HG03571 (cell line): ENCODE results near the gene NHERF2.
"Not testable (repeated sequence)": the region's sequence is repeated elsewhere in the genome, so short reads cannot be mapped to it uniquely, and the experiment has no call there.

ENCODE experiments used
- ATAC-seq: cut with Tn5 transposase; IDR thresholded peaks from one replicate; pipeline ENCODE4 v1.9.1; 2021; ENCODE audit not compliant: unreplicated experiment

The NHERF2 gene

GRCh38 chr16:2025251-2025650, 1.5 kb upstream of the NHERF2 start:
- no peak for ATAC-seq

DNA sequence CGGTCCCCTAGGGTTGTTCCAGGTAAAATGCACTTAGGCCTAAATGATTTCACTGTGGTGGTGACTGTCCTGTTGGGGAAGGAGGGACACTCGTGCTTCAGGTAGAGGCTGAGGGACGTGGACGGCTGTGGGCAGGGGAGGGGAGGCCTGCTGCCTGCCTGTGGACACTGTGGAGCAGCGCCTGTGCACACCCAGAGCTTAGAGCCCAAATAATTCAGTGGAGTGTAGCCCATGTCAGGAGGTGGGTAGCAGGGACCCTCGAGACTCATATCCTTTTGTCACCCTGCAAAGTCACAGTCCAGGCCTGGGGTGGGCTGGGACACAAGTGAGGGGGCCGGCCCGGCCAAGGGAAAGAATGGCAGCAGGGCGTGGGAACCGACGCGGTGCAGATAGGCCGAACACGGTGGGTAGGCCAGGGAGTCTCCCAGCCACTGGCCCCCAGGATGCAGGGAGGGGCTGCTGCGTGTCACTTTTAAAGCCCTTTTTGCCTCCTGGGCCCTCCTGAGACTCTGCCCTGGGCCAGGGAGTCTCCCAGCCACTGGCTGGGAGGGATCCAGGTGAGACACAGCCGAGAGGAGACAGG, 733 bp upstream of the NHERF2 start:
- no peak for ATAC-seq

- ATAC-seq: no peak
Observed at GRCh38 chr16:2027024-2028010, 615 bp downstream of the NHERF2 start.

DNA sequence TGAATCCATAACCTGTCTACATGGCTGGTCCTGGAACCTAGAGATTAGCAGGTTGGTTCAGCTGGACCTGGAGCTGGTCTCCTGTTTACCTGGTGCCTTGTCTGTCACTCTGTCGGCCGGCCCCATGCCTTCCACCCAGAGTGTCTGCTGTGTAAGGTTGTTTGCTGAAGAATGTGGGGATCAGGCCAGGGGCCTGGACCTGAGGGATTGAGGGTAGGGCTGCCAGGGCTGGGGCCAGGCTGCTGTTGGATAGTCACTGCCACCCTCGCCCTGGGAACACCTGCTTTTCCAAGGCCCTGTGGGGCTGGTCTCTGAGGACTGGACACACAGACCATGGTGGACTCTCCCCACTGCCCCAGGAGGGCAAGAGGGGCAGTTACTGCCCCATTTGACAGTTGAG, 1.4 kb downstream of the NHERF2 start:
- no peak for ATAC-seq

DNA sequence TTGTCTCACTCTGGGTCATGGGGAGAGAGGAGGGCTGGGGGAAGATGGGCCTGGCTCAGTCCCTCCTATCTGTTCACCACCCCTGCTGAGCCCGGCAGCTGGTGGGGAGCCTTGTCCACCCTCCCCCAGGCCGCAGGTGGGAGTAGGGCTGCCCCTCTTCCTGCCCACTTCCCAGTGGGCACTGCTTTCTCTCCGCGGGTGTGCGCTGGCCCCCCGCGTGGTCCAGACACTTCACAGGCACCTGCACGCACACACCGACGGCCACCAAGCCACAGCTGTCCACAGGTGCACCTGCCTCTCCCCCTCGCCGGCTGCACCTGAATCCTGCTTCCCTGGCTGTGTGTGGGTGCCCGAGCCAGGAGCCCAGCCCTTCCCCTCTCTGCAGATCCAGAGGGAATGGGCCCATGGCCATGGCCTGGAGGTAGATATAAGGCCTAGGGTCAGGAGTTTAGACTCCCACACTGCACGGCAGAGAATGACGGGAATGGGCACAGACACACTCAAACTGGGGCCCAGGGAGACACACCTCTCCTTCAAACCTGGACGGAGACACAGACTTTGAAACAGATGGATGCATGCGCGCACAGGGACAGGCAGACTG, 2.0 kb downstream of the NHERF2 start:
- no peak for ATAC-seq

- ATAC-seq: no peak
Observed at GRCh38 chr16:2029350-2029749, 2.6 kb downstream of the NHERF2 start.

DNA sequence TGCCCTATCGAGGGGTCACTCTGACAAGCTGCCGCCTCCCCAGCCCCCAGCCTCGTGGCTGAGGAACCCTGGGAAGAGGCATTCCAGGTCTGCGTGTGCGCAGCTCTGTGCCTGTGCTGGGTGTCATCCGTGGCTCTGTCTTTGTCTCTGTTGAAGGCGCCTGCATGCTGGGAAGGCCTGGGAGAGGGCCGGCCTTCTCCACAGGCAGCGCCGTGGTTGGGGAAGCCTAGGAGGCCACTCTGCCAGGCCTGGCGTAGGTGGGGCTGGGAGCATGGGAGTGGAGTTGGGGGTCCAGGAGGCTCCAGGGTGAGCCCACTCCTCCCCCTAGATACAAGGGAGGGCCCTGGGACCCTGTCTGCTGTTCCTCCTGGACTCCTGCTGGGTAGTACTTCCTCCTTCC, 3.3 kb downstream of the NHERF2 start:
- ATAC-seq: no peak

DNA sequence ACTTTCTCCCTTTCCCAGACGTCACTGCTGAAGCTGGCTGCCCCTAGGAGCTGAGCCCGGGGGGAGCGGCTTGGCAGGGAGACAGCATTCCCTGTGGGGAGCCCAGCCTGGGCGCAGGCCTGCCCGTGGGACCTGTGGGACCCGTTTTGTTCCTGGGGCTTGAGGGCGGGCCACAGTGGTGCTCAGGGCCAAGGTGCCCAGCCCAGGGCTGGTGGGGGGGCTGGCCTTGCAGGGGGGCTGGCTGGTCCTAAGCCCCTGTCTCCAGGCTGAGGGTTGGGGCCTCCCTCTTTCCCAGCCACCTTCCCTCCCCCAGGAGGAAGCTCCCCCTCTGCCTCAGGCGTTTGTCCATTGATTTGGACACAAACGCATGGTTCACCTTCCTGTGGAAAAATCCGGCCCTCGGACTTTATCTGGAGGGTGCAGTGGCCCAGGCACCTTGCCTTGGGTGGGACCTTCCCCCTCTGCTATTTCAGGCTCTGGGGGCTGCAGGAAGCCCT, 4.4 kb downstream of the NHERF2 start:
- ATAC-seq: no peak

GRCh38 chr16:2032285-2033056, 5.8 kb downstream of the NHERF2 start:
- no peak for ATAC-seq

- ATAC-seq: no peak
Observed at GRCh38 chr16:2033057-2033908, 6.6 kb downstream of the NHERF2 start.

GRCh38 chr16:2033909-2034695, 7.4 kb downstream of the NHERF2 start:
- not testable (repeated sequence) for ATAC-seq

DNA sequence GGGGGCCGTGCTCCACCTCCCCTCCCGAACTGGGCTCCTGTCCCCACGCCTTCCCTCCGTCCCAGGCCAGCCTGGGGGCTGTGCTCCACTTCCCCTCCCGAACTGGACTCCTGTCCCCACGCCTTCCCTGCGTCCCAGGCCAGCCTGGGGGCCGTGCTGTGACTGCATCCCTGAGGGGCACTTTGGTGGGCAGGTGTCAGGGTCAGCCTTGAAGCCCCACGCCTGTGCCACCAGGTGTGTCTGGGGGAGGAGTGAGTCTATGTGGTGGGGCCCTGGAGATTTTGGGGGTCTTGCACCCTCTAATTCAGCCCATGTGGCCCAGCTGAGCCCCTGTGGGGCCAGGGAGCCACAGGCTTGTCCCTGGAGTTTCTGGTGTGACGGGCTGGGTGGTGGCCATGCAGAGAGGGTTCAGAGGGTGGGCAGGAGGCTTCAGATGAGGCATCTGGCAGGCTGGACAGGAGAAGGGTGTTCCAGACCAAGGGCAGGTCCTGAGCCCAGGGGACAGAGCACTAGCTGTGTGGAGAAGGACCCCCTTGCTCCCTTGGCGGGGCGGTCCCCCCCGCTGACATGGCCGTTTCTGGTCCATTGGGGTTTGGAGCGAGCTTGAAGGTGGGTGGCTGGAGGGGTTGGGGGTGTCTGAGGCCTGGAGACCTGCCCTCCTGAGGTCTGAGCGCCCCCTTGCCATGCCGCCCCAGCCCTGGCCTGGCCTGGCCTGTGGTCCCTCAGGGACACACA, 8.2 kb downstream of the NHERF2 start:
- no peak for ATAC-seq

GRCh38 chr16:2035431-2036199, 8.9 kb downstream of the NHERF2 start:
- ATAC-seq: no peak

GRCh38 chr16:2036200-2036966, 9.7 kb downstream of the NHERF2 start:
- ATAC-seq: no peak

DNA sequence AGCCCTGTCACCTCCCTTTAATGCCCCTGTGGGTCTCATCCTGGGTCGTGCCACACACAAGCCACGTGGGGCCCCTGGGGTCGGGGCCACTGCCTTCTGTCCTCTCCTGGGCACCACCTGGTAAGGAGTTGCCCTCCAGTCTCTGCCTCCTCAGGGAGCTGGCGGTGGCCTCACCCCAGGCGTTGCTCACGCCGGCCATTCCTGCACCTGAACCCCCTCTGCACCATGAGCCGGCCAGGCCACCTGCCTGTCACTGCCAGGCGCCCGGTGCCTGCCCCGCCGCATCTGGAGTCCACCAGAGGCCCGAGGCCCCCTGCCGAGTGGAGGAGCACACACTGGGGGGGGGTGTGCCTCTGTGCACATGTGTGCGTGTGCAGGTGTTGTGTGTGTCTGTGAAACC, 10.4 kb downstream of the NHERF2 start:
- ATAC-seq: no peak

DNA sequence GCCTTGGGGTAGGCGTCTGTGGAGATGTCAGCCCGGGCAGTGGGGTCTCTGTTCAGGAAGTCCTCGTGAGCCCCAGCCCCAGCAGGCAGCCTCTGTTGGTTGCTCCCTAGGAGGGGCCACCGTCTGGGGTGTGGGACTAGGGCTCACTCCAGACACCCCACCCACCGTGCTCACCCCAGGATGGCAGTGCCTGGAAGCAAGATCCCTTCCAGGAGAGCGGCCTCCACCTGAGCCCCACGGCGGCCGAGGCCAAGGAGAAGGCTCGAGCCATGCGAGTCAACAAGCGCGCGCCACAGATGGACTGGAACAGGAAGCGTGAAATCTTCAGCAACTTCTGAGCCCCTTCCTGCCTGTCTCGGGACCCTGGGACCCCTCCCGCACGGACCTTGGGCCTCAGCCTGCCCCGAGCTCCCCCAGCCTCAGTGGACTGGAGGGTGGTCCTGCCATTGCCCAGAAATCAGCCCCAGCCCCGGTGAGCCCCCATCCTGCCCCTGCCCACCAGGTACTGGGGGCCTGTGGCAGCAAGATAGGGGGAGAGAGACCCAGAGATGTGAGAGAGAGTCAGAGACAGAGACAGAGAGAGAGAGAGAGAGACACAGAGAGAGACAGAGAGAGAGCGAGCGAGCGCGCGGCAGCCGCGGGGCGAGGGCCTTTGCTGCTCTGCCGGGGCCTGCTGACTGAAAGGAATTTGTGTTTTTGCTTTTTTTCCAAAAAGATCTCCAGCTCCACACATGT, 11.1 kb downstream of the NHERF2 start:
- ATAC-seq: no peak
